GM19043 (cell line): ENCODE measurements around the gene BET1.
"Not testable (repeated sequence)": the region's sequence is repeated elsewhere in the genome, so short reads cannot be mapped to it uniquely, and the experiment has no call there.

Experiments used
- ATAC-seq: cut with Tn5 transposase; IDR thresholded peaks from one replicate; pipeline ENCODE4 v1.9.1; 2021; ENCODE audit warnings: low read depth; ENCODE audit not compliant: unreplicated experiment

Gene BET1

GRCh38 chr7:94004024-94004951, at the start of gene BET1:
TSS of gene BET1 (minus strand) at chr7:94004355. CDS start at chr7:94004216, 139 bp downstream.
- ATAC-seq: peak; percentile 93

- ATAC-seq: no peak
Observed at GRCh38 chr7:94053532-94053931, 49.4 kb upstream of the BET1 start.

- peak; percentile 44 for ATAC-seq
Observed at GRCh38 chr7:94052398-94053180, 48.4 kb upstream of the BET1 start.

GRCh38 chr7:94050046-94050445, 45.9 kb upstream of the BET1 start:
- ATAC-seq: peak; percentile 80

- ATAC-seq: peak; percentile 12
Observed at GRCh38 chr7:94049615-94050014, 45.5 kb upstream of the BET1 start.

- no peak for ATAC-seq
Observed at GRCh38 chr7:94048755-94049154, 44.6 kb upstream of the BET1 start.

- ATAC-seq: no peak
Observed at GRCh38 chr7:94047956-94048355, 43.8 kb upstream of the BET1 start.

- ATAC-seq: no peak
Observed at GRCh38 chr7:94045581-94045980, 41.4 kb upstream of the BET1 start.

- no peak for ATAC-seq
Observed at GRCh38 chr7:94044806-94045205, 40.7 kb upstream of the BET1 start.

GRCh38 chr7:94043299-94043698, 39.1 kb upstream of the BET1 start:
- no peak for ATAC-seq

- peak; percentile 80 for ATAC-seq
Observed at GRCh38 chr7:94042381-94042780, 38.2 kb upstream of the BET1 start.

- no peak for ATAC-seq
Observed at GRCh38 chr7:94041529-94041928, 37.4 kb upstream of the BET1 start.

- no peak for ATAC-seq
Observed at GRCh38 chr7:94040254-94040653, 36.1 kb upstream of the BET1 start.

- ATAC-seq: no peak
Observed at GRCh38 chr7:94039368-94040035, 35.3 kb upstream of the BET1 start.

- ATAC-seq: peak; percentile 65
Observed at GRCh38 chr7:94031865-94032264, 27.7 kb upstream of the BET1 start.

- ATAC-seq: no peak
Observed at GRCh38 chr7:94030634-94031033, 26.5 kb upstream of the BET1 start.

GRCh38 chr7:94029976-94030375, 25.8 kb upstream of the BET1 start:
- no peak for ATAC-seq

GRCh38 chr7:94028768-94029167, 24.6 kb upstream of the BET1 start:
- ATAC-seq: no peak

GRCh38 chr7:94026619-94027018, 22.5 kb upstream of the BET1 start:
- not testable (repeated sequence) for ATAC-seq

GRCh38 chr7:94022550-94022949, 18.4 kb upstream of the BET1 start:
- ATAC-seq: no peak

- ATAC-seq: no peak
Observed at GRCh38 chr7:94016786-94017185, 12.6 kb upstream of the BET1 start.
